Glomerular visceral epithelial cell (primary cell): ENCODE data around the gene CMIP.
A peak's percentile ranks its signal among the peaks of the same experiment; 100 is the strongest.

Experiments used
- DNase-seq: peaks from one replicate; pipeline ENCODE4 v3.0.0-alpha.2; 2016; ENCODE audit errors: extremely low spot score

CMIP gene

DNA sequence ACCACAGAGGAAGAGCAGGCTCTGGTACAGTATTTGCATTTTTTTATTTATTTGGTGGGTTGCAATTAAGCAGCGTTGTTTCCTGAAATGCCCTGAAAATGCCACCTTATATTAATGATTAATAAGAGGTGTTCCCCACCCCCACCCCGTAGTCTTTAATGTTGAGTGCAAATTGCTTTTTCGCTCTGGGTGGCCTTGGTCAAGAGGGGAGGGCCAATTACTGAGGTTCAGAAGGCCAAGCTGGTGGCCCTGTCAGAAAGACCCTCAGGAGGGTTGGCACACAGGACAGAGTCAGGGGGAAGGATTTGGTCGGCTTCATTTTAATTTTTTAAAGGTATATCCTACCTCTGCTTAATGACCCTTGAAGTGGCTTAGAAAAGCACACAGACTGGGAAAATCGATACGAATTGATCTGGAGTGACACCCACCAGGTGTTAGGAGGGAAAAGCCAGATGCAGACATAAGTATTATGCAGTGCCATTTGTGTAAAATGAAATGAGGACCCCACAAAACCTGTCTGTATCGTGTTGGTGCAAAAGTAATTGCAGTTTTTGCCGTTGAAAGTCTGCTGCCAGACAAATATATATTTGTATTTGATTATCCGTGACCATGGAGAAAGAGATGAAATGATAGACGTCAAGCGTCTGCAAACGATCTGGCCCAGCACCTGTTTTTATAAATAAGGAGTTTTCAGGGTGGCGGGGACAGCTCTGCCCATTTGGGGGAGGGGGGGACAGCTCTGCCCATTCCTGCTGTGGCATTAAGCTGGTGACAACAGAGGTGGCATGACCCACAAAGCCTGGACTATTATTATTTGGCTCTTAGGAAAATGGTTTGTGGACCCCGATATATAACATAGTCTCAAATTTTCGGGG lies 190.7 kb downstream of the CMIP start:
- no peak for DNase-seq

GRCh38 chr16:81636298-81636993 lies 191.8 kb downstream of the CMIP start:
- DNase-seq = no peak

DNA sequence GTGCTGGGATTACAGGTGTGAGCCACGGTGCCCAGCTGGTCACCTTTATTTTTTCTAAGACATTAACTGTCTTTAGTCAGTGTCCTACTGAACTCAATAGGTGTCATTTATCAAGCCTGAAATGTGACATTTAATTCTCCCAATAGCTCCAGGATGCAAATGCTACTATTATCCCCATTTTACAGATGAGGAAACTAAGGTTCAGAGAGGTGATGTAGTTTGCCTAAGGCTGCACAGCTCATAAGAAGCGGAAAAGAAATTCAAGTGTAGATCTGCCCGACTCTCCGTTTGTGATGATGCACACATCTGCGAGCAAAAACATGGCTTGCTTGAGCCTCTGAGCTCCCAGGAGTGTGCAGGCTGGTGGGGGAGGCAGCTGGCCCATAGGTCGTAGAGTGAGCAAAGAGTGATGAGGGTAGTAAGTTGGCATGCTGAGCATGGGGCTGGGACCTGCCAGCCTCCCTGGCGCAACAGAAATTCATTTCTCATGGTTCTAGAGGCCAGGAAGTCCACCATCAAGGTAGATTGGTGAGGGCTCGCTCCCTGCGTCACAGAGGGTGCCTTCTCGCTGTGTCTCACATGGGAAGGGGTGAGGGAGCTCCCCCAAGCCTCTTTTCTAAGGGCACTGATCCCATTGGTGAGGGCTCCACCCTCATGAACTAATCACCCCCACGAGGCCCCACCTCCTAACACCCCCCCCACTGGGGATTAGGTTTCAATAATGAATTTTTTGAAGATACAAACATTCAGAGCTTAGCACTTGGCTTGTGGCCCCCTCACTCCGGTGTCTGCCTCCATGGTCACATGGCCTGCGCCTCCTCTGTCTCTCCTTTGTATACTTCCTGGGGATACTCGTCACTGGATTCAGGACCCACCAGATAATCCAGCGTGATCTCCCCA lies 193.0 kb downstream of the CMIP start:
- DNase-seq = no peak

- DNase-seq = no peak
Measured at GRCh38 chr16:81638286-81638945, 193.8 kb downstream of the CMIP start.

DNA sequence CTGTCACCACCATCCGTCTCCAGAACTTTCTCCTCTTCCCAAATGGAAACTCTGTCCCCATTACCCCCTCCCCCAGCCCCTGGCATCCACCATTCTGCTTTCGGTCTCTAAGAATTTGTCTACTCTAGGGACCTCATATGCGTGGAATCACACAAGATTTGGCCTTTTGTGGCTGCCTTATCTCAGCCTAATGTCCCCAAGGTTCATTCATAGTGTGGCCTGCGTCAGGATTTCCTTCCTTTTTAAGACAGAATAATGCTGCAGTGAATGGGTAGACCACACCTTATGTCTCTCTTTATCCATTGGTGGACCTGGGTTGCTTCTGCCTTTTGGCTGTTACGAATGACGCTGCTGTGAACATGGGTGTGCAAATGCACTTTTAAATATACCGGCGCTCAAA lies 194.7 kb downstream of the CMIP start:
- DNase-seq = no peak

- DNase-seq = no peak
Measured at GRCh38 chr16:81639931-81640680, 195.5 kb downstream of the CMIP start.

DNA sequence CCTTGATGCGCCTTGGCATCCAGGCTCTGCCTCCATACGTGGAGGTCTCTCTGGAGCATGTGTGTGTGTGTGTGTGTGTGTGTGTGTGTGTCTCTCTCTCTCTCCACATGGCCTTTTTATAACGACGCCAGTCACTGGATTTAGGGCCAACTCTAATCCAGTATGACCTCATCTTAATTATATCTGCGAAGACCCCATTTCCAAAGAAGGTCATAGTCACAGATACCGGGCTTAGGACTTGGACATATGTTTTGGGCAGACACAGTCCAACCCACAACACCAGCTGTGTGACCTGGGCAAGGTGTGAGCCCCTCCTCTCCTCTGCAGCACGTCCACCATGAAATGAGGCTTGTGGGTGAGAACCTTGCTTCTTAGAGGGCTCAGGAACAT lies 196.1 kb downstream of the CMIP start:
- DNase-seq = no peak

GRCh38 chr16:81641395-81642106 lies 196.9 kb downstream of the CMIP start:
- DNase-seq = no peak

DNA sequence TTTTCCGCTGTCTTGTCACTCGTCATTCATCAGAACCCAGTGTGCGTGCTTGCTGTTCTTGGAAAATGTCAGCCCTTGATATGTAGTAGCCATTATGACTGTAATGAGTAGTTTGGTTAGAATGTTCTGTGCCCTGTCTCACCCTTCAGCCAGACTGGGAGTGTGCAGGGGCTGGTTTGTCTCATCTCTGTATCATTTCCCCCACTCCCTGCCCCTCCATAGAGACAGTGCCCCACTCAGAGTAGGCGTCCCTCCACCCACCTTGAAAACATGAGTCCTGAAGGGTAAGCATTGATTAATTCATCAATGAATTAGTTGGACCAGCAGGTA lies 197.5 kb downstream of the CMIP start:
- DNase-seq = no peak

DNA sequence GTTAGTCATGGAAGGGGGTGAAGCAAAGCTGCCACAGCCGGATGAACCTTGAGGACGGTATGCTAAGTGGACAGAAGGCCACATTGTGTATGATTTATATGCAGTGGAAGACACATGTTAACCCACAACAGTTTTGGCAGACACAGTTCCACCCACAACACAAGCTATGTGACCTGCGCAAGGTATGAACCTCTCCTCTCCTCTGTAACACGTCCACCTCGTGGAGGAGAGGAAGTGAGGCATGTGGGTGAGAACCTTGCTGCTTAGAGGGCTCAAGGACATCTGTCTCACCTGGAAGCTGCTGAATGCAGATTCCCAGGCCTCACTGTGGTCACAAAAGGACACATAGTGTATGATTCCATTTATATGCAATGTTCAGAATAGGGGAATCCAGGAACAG lies 198.3 kb downstream of the CMIP start:
- no peak for DNase-seq

GRCh38 chr16:81645266-81645694 lies 200.7 kb downstream of the CMIP start:
- DNase-seq = peak; percentile 94

- no peak for DNase-seq
Measured at GRCh38 chr16:81645925-81646324, 201.3 kb downstream of the CMIP start.

GRCh38 chr16:81646561-81646960 lies 202.0 kb downstream of the CMIP start:
- DNase-seq = no peak

DNA sequence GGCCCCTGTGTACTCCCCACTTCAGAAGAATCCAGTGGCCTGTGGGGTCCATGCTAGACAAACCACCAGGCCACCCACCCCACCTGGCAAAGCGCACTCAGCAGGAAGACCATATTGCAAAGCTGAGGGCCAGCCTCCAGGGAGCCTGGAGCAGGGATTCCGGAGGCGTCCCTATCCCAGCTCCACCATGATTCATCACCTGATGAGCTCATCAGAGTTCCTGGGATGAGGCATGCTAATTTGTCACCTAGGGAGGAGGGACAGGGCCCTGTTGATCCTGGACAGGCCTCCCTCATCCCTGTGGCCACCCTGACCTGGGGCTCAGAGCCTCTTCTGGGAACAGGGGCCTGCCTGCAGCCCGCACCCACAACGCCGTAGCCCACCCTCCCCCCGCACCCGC lies 202.9 kb downstream of the CMIP start:
- peak; percentile 73 for DNase-seq

GRCh38 chr16:81649561-81650184 lies 205.1 kb downstream of the CMIP start:
- DNase-seq = no peak

DNA sequence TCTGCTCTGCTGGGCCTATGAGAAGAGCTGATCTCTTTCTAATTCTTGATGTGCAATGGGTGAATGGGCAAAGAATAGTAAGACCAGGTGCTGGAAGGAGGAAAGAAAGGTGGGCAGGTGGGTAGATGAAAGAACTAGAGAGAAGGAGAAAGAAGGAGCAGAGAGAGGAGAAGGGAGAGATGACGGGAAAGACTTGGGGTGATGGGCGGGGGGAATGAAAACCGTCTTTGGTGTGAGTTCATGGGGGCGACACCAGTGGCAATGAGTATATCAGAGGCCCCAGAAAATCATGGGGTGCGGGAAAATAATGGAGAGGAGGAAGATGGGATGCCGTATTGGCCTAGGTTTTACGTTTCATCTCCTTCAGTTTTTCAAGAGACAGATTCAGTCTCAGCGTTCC lies 205.7 kb downstream of the CMIP start:
- no peak for DNase-seq

- DNase-seq = no peak
Measured at GRCh38 chr16:81650982-81651562, 206.5 kb downstream of the CMIP start.

DNA sequence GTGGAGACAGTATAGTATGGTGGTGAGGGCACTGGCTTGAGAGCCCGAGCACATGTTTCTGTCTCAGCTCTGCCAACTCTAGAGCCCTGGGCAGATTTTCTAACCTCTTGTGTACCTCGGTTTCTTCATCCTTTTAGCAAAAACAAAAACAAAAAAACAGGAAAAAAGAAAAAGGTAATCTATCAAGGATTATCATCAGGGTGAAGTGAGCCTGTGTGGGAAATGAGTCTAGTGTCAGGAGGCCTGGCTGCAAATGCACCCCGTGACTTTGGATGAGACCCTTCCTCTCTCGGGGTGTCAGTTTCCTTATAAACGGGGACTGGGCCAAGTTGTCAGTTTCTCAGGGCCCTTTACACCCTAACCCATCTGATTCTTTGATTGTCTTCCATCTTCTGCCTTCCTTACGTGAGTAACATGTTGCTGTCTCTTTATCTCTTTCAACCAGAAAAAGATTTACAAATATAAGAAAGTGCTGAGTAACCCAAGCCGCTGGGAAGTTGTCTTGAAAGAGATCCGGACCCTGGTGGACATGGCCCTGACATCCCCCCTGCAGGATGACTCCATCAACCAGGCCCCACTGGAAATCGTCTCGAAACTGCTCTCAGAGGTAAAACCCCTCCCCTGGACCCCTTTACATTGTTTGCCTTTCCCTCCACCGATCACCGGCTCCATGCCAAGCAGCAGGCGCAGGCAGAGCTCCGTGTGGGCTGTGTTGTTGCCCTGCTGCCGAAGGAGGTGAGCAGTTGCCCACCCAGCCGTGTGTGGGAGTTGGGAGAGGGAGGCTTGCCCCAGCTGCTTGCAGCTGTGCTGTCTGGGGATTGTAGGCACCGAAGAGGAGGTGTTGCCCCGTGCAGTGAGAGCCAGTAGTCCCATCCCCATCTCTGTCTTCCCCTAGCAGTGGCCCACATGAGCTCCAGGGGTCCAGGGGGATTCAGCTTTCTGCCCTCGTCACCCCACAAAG lies 207.4 kb downstream of the CMIP start:
- DNase-seq = no peak
